Heart right ventricle (tissue), 16 donors: ENCODE results near the gene ANKRD2. TPM values are rescaled to one million over a fixed set of nuclear protein-coding genes. Genes with fewer than 3 reads are reported as not detected.

ENCODE experiments used
- ATAC-seq, 8 donors: fragments of 200-7000 bp; cut with Tn5 transposase; one replicate each; pipeline ENCODE4 v1.9.1; 2020; ENCODE audit warnings: mild to moderate bottlenecking in 8 of 8, moderate library complexity in 8 of 8, moderate number of reproducible peaks in 1 of 8
- DNase-seq, 2 donors: peaks; one replicate each; pipeline ENCODE4 v3.0.0-alpha.2; 2020
- H3K27ac ChIP-seq, 10 donors: fragments of 200-600 bp; sonication (generic) in 2 of 10; one replicate each; pipeline versions ENCODE4 v1.5.0 to v1.8.0; 2020 to 2022; ENCODE audit warnings: mild to moderate bottlenecking in 3 of 10
- H3K27me3 ChIP-seq, 7 donors: fragments of 200-600 bp; one replicate each; pipeline ENCODE4 v1.8.0; 2021 to 2022; ENCODE audit warnings: mild to moderate bottlenecking in 2 of 7
- H3K36me3 ChIP-seq, 9 donors: fragments of 200-600 bp; sonication (generic) in 1 of 9; one replicate each; pipeline versions ENCODE4 v1.5.0 to v1.8.0; 2020 to 2022; ENCODE audit warnings: mild to moderate bottlenecking in 2 of 9
- H3K4me1 ChIP-seq, 9 donors: fragments of 200-600 bp; sonication (generic) in 1 of 9; one replicate each; pipeline versions ENCODE4 v1.5.0 to v1.8.0; 2020 to 2022; ENCODE audit warnings: mild to moderate bottlenecking in 4 of 9
- H3K4me3 ChIP-seq, 10 donors: fragments of 200-600 bp; sonication (generic) in 2 of 10; one replicate each; pipeline versions ENCODE4 v1.5.0 to v1.8.0; 2020 to 2022; ENCODE audit warnings: mild to moderate bottlenecking in 7 of 10, moderate library complexity in 2 of 10
- H3K9me3 ChIP-seq, 11 donors: fragments of 200-600 bp in 10 of 11; sonication (generic) in 2 of 11; one replicate each; pipeline versions ENCODE4 v1.5.0 to v1.8.0; 2013 to 2022; ENCODE audit warnings: mild to moderate bottlenecking in 2 of 11, control low read depth in 1 of 11, moderate library complexity in 1 of 11
- WGBS, 2 donors: extraction: QIAGEN DNeasy Blood & Tissue Kit; methylation state at CpG; one replicate each; pipeline ENCODE4 v1.1.7; 2013; ENCODE audit warnings: inconsistent platforms in 1 of 2; 5-methylcytosine and 5-hydroxymethylcytosine counted together
- intact Hi-C, 10 donors: fragments of 100-400 bp; cut with DNase I; formaldehyde crosslinking; loops; one replicate each; pipeline versions ENCODE4 v1.11.1 to v1.14.2; 2022
- polyA plus RNA-seq, 2 donors: library from polyadenylated mRNA; stranded (reverse); fragments of 200-250 nt; gene quantifications; one replicate each; pipeline ENCODE4 v1.2.3, GENCODE V29; 2013
- total RNA-seq, 10 donors: library from RNA; stranded (reverse); fragmentation: NEBNext Ultra II Directional in 3 of 10; extraction: Animal tissue kit (Norgen Biotek cat#: 25700) in 3 of 10; gene quantifications; one replicate each; pipeline versions ENCODE4 v1.2.1 to v1.2.4, GENCODE V29; 2021 to 2023
- TF ChIP-seq, protein P1 (sequence below), 9 donors: fragments of 200-600 bp; sonication (generic) in 2 of 9; IDR thresholded peaks; one replicate each; pipeline versions ENCODE4 v1.5.0 to v1.8.0; 2021 to 2022; ENCODE audit warnings: antibody characterized with exemption in 9 of 9, mild to moderate bottlenecking in 5 of 9, moderate library complexity in 1 of 9
- donor health status: Arrhythmogenic right ventricular cardiomyopathy.
- donor health status: ischemic (EF 13 %, LVEDD 7.1; RV severe dilation, severe dysfunction).
- donor health status: healthy with polysubstance abuse.
- donor health status: DM: no; HTN: yes; CAD: no.
- donor health status: DM: no; HTN: no; CAD: no.
- donor health status: ischemic (EF 25% LVEDD 6.9; RV normal size, moderate dysfunction).
- donor health status: ischemic (EF 25% LVEDD 5.7; RV mildly dilated, moderate dysfunction).
- donor health status: healthy.
- donor health status: DM: yes; HTN: yes; CAD: no.
- donor health status: Ischemic cardiomyopathy.
- donor health status: ischemic (EF 35%, LVEDD 5.7; RV mildly dilated, moderate dysfunction).
- donor health status: nonischemic (EF 11% LVEDD 7.7; RV severe dilation, severe dysfunction).
- donor health status: DM: yes; HTN: yes; CAD: no.
- donor health status: PGD.
- donor health status: ischemic (EF 29% LVEDD 5.4; RV normal size, mild dysfunction).
- donor health status: nonischemic (EF 23%, LVEDD 6.1; RV moderate dilation, normal function).

Gene ANKRD2
- total and polyA plus RNA-seq, 12 donors, result 46.3 to 395 (median 167) TPM

DNA sequence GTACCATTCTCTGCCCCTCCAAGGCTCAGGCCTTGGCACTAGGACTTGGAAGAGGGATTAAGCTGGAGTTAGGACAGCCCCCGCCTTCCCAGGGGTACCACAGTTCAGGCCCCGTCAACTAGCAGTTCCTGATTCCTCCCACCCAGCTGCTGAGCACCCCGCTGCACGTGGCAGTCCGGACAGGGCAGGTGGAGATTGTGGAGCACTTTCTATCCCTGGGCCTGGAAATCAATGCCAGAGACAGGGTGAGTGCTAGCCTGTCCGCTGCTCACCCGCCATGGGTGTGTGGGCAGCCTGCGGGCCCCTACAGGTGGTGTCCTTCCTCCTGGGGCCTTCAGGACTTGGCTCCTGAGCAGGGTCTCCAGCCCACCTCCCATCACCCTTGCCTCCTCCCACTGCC, 9.6 kb downstream of the ANKRD2 start:
- peaks cover 0 to 36% (median 9%) of the 10 kb centered on the region in 9 donors for H3K4me1 ChIP-seq
- peak overlapping the region in 4 of 10 donors; percentile 80 to 91 (median 90) for H3K27ac ChIP-seq
- ATAC-seq (no peak), DNase-seq (no peak)
- no peaks in the 10 kb centered on the region for H3K27me3 ChIP-seq
- intact Hi-C loops, result no loop called here
- no peaks in the 10 kb centered on the region for H3K36me3 ChIP-seq
- H3K9me3 ChIP-seq, result no peaks in the 10 kb centered on the region
- TF ChIP-seq, protein P1, sequence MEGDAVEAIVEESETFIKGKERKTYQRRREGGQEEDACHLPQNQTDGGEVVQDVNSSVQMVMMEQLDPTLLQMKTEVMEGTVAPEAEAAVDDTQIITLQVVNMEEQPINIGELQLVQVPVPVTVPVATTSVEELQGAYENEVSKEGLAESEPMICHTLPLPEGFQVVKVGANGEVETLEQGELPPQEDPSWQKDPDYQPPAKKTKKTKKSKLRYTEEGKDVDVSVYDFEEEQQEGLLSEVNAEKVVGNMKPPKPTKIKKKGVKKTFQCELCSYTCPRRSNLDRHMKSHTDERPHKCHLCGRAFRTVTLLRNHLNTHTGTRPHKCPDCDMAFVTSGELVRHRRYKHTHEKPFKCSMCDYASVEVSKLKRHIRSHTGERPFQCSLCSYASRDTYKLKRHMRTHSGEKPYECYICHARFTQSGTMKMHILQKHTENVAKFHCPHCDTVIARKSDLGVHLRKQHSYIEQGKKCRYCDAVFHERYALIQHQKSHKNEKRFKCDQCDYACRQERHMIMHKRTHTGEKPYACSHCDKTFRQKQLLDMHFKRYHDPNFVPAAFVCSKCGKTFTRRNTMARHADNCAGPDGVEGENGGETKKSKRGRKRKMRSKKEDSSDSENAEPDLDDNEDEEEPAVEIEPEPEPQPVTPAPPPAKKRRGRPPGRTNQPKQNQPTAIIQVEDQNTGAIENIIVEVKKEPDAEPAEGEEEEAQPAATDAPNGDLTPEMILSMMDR (IDR thresholded peaks at IDR 0.05), result no peak
- H3K4me3 ChIP-seq, result no peak overlapping the region
- WGBS, 2 donors, result 93 to 99% methylated on average over 8 of the region's 8 CpGs

DNA sequence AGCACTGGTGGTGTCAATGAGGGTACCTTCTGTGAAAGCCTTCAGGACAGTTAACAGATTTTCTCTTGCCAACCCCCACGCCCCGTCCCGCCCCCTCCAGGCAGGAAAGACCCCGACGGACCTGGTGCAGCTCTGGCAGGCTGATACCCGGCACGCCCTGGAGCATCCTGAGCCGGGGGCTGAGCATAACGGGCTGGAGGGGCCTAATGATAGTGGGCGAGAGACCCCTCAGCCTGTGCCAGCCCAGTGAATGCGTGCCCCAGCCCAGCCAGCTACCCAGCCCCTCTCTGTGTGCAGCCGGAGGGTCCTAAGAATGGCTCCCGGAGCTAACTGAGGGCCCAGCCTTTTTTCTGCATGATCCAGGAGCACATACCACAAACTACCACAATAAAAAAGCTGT, 10.9 kb downstream of the ANKRD2 start:
- intact Hi-C loops, result no loop called here
- 90 to 93% methylated on average over 13 of the region's 13 CpGs for WGBS, 2 donors
- Histone ChIP-seq H3K4me3 (no peak overlapping the region), H3K36me3 (no peaks in the 10 kb centered on the region), H3K9me3 (no peaks in the 10 kb centered on the region), H3K27me3 (no peaks in the 10 kb centered on the region), H3K27ac (peak overlapping the region in 9 of 10 donors; percentile 52 to 91 (median 82)), H3K4me1 (peaks cover 0 to 36% (median 9%) of the 10 kb centered on the region in 9 donors)
- TF ChIP-seq, protein P1 (IDR thresholded peaks at IDR 0.05), result no peak
- DNase-seq (no peak), ATAC-seq (peak in 1 of 8 donors; percentile 11)

DNA sequence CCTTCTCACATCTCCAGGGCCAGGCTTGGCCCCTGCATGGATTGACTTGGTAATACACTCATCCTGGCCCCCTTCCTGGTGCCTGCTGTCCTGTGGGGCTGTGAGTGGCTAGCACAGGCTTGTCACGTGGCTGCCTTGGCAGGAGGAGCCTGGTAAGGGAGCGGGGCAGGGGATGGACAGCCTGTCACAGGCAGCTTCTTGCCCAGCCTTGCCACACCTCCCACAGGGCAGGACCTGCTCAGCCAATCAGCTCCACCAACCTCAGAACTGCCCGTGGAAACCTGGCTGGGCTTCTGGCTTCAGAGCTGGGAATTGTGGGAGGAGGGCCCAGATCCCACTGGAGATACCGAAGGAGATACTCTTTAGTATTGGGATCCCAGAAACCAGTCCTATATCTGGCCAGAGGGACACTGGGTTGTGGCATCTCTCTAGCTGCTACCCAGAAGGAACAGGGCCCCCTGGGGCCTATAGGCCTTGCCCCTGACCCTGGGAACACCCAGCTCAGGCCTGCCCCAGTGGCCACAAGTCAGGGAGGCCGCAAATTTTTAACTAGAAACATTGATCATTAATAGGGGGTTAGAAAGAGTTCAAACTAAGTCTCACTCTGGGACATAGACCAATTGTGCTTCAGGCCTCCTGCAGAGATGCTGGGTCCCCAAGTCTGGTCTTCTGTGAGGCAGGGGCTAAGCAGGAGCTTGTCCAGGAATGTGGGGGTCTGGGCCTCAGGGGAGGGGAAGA, 11.7 kb downstream of the ANKRD2 start, which contains the start of gene HOGA1:
TSS of gene HOGA1 (plus strand) at position 330 of the 738 bp plus-strand sequence. CDS start at position 645, 315 bp downstream.
- peak; percentile 92 to 98 (median 96) for ATAC-seq
- TF ChIP-seq, protein P1 (IDR thresholded peaks at IDR 0.05), result no peak
- Histone ChIP-seq H3K4me1 (peaks cover 0 to 36% (median 9%) of the 10 kb centered on the region in 9 donors), H3K4me3 (no peak within 1 kb of the TSS), H3K27ac (peak within 1 kb of the TSS; percentile 52 to 91 (median 85)), H3K27me3 (no peaks in the 10 kb centered on the region), H3K9me3 (no peaks in the 10 kb centered on the region), H3K36me3 (no peaks in the 10 kb centered on the region)
- intact Hi-C loops, result no loop called here
- peak; percentile 83 to 85 for DNase-seq
- WGBS, 2 donors, result 44 to 49% methylated on average over 5 of the region's 5 CpGs

DNA sequence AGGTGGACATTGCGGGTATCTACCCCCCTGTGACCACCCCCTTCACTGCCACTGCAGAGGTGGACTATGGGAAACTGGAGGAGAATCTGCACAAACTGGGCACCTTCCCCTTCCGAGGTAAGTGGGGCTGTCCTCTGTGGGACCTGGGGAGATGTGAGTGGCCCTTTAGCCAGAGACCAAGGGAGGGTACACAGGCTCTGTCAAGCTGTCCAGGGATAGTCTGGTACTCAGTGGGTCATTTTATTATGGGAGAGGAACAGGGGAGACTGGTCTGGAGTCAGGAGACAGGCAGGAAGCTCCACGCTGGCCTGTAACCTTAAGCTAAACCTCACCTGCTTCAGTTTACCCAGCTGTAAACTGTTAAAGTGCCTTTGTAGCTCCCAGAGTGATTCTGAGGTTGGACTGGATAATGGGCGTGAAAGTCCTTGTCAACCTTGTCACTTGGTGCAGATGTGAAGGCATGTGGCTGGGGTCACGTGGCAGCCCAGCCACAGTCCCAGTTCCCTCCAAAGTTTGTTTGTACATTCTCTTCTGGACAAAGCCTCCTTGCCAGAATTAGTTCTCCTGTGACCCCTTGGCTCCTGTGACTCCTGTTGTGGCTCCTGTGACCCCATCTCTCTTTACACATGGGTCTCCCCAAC, 12.3 kb downstream of the ANKRD2 start:
- 84 to 86% methylated on average over 5 of the region's 5 CpGs for WGBS, 2 donors
- no peaks in the 10 kb centered on the region for H3K27me3 ChIP-seq
- H3K4me1 ChIP-seq, result peaks cover 0 to 36% (median 9%) of the 10 kb centered on the region in 9 donors
- H3K4me3 ChIP-seq, result no peak overlapping the region
- no peak for DNase-seq
- intact Hi-C loops, result loop anchor here in 1 of 10 donors (1.0 kb wide), 1 partner anchor 24 kb away; no protein-coding TSS in a partner anchor
- peak overlapping the region; percentile 38 to 91 (median 85) for H3K27ac ChIP-seq
- H3K36me3 ChIP-seq, result no peaks in the 10 kb centered on the region
- TF ChIP-seq, protein P1 (IDR thresholded peaks at IDR 0.05), result no peak
- no peaks in the 10 kb centered on the region for H3K9me3 ChIP-seq
- peak in 5 of 8 donors; percentile 32 to 73 (median 59) for ATAC-seq
